ENCODE results near the gene MS4A10. TPM values are rescaled to one million over a fixed set of nuclear protein-coding genes. Genes with fewer than 3 reads are reported as not detected.

Gene MS4A10
- total RNA-seq, 3 donors from 2014 or later (not counting 1 experiment from before 2014, with no cell fraction given): not detected

DNA sequence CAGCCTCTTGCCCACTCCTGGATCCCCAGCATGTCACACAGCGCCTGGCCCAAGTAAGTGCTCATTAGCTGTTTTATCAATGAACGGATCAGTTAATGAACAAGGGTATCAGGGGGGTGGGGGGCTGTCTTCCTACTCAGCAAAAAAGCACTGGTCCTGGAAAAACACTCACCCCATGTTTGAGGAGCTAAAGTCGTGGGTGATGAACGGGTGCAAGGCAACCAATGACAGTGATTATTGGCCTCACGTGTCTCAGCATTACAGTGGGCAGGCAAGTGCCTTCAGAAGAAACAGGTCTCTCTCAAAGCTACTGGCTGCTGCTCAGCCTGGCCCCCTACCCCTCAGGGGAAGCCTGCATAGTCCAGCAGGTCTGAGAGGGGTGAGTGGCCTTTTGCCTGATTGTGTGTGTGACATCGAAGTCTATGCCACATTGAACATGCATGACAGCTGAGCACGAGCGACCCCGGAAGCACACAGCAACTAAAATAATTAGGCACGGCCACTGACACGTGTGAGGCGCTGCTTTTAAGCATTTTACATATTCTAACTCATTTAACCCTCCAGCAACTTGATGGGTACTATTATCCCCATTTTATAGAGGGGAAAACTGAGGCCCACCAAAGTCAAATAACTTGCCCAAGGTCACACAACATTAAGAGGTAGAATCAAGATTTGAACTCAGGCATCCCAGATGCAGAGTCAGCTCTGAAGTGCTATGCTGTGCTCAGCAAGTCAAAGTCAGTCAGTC, 2.6 kb upstream of the MS4A10 start:
- intact Hi-C loops (cut with micrococcal nuclease): no loop called here

GRCh38 chr11:60783141-60783484, 2.0 kb upstream of the MS4A10 start:
- 95% methylated on average over 8 of the region's 8 CpGs for WGBS (ENCODE audit: insufficient coverage)

More for the DNA sequence above, 2.6 kb upstream of the MS4A10 start:
- no peak overlapping the region for H3K27ac Mint-ChIP-seq
- 91% methylated on average over 12 of the region's 12 CpGs for WGBS (ENCODE audit: insufficient coverage)
- no peak overlapping the region for H3K4me3 ChIP-seq (ENCODE audit: low read length)
- H3K4me1 ChIP-seq (ENCODE audit: control insufficient read depth, insufficient read depth, low read length): no peaks in the 10 kb centered on the region
- ATAC-seq: no peak
- no peak overlapping the region for H3K4me3 Mint-ChIP-seq
- no peaks in the 10 kb centered on the region for H3K4me1 Mint-ChIP-seq
- H3K36me3 ChIP-seq (ENCODE audit: control insufficient read depth, insufficient read depth, low read length): no peaks in the 10 kb centered on the region
- H3K27me3 ChIP-seq (ENCODE audit: control insufficient read depth, insufficient read depth, low read length): no peaks in the 10 kb centered on the region
- no peak overlapping the region for H3K27ac ChIP-seq (ENCODE audit: low read length)
- no peaks in the 10 kb centered on the region for H3K9me3 Mint-ChIP-seq
- no peaks in the 10 kb centered on the region for H3K27me3 Mint-ChIP-seq (ENCODE audit: low read depth in 2 of 2)
- H3K36me3 Mint-ChIP-seq: no peaks in the 10 kb centered on the region
- TF ChIP-seq, protein P1, sequence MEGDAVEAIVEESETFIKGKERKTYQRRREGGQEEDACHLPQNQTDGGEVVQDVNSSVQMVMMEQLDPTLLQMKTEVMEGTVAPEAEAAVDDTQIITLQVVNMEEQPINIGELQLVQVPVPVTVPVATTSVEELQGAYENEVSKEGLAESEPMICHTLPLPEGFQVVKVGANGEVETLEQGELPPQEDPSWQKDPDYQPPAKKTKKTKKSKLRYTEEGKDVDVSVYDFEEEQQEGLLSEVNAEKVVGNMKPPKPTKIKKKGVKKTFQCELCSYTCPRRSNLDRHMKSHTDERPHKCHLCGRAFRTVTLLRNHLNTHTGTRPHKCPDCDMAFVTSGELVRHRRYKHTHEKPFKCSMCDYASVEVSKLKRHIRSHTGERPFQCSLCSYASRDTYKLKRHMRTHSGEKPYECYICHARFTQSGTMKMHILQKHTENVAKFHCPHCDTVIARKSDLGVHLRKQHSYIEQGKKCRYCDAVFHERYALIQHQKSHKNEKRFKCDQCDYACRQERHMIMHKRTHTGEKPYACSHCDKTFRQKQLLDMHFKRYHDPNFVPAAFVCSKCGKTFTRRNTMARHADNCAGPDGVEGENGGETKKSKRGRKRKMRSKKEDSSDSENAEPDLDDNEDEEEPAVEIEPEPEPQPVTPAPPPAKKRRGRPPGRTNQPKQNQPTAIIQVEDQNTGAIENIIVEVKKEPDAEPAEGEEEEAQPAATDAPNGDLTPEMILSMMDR (IDR thresholded peaks at IDR 0.05): no peak
- no peaks in the 10 kb centered on the region for H3K9me3 ChIP-seq (ENCODE audit: control insufficient read depth, insufficient read depth, low read length)
- DNase-seq: no peak

GRCh38 chr11:60783911-60784310, 1.2 kb upstream of the MS4A10 start:
- Mint-ChIP-seq H3K36me3 (no peaks in the 10 kb centered on the region), H3K4me1 (no peaks in the 10 kb centered on the region), H3K27me3 (ENCODE audit: low read depth in 2 of 2) (no peaks in the 10 kb centered on the region), H3K4me3 (no peak overlapping the region), H3K9me3 (no peaks in the 10 kb centered on the region), H3K27ac (no peak overlapping the region)
- no peaks in the 10 kb centered on the region for H3K9me3 ChIP-seq (ENCODE audit: control insufficient read depth, insufficient read depth, low read length)
- no peaks in the 10 kb centered on the region for H3K4me1 ChIP-seq (ENCODE audit: control insufficient read depth, insufficient read depth, low read length)
- no peak for ATAC-seq
- H3K36me3 ChIP-seq (ENCODE audit: control insufficient read depth, insufficient read depth, low read length): no peaks in the 10 kb centered on the region
- TF ChIP-seq, protein P1 (IDR thresholded peaks at IDR 0.05): no peak
- H3K4me3 ChIP-seq (ENCODE audit: low read length): no peak overlapping the region
- intact Hi-C loops (cut with micrococcal nuclease): no loop called here
- WGBS (ENCODE audit: insufficient coverage): 93% methylated on average over 6 of the region's 7 CpGs
- DNase-seq: no peak
- H3K27me3 ChIP-seq (ENCODE audit: control insufficient read depth, insufficient read depth, low read length): no peaks in the 10 kb centered on the region
- no peak overlapping the region for H3K27ac ChIP-seq (ENCODE audit: low read length)

More at GRCh38 chr11:60783141-60783484, 2.0 kb upstream of the MS4A10 start:
- no peaks in the 10 kb centered on the region for H3K4me1 Mint-ChIP-seq
- H3K9me3 Mint-ChIP-seq: no peaks in the 10 kb centered on the region
- TF ChIP-seq, protein P1 (IDR thresholded peaks at IDR 0.05): no peak
- no peak overlapping the region for H3K27ac ChIP-seq (ENCODE audit: low read length)
- H3K27me3 ChIP-seq (ENCODE audit: control insufficient read depth, insufficient read depth, low read length): no peaks in the 10 kb centered on the region
- intact Hi-C loops (cut with micrococcal nuclease): no loop called here
- H3K36me3 ChIP-seq (ENCODE audit: control insufficient read depth, insufficient read depth, low read length): no peaks in the 10 kb centered on the region
- no peaks in the 10 kb centered on the region for H3K36me3 Mint-ChIP-seq
- no peak overlapping the region for H3K27ac Mint-ChIP-seq
- H3K4me3 ChIP-seq (ENCODE audit: low read length): no peak overlapping the region
- H3K9me3 ChIP-seq (ENCODE audit: control insufficient read depth, insufficient read depth, low read length): no peaks in the 10 kb centered on the region
- no peak for ATAC-seq
- DNase-seq: no peak
- no peak overlapping the region for H3K4me3 Mint-ChIP-seq
- H3K27me3 Mint-ChIP-seq (ENCODE audit: low read depth in 2 of 2): no peaks in the 10 kb centered on the region
- no peaks in the 10 kb centered on the region for H3K4me1 ChIP-seq (ENCODE audit: control insufficient read depth, insufficient read depth, low read length)
